ENCODE data around the gene MYLK3.

- no peak for TF ChIP-seq CTCF (IDR thresholded peaks at IDR 0.05)
- no peak for TF ChIP-seq POLR2A (IDR thresholded peaks at IDR 0.05)
These were observed 20.7 kb upstream of the MYLK3 start for GRCh38 chr16:46768809-46769208.
